H7 (cell line): Measurements from ENCODE around the gene ALDH1B1. TPM values are rescaled to one million over a fixed set of nuclear protein-coding genes. Genes with fewer than 3 reads are reported as not detected.
A peak's percentile ranks its signal among the peaks of the same experiment; 100 is the strongest.

Experiments used
- DNase-seq: peaks from one replicate; pipeline ENCODE4 v3.0.0; 2012
- H3K27me3 ChIP-seq: 2 replicates; pipeline ENCODE4 v1.6.0; 2011; ENCODE audit warnings: mild to moderate bottlenecking, low read length; ENCODE audit not compliant: control insufficient read depth, insufficient read depth
- H3K36me3 ChIP-seq: replicated peaks from 2 replicates; pipeline ENCODE4 v1.5.1; 2011; ENCODE audit warnings: low read length; ENCODE audit not compliant: control insufficient read depth, insufficient read depth
- H3K4me3 ChIP-seq: 2 replicates; pipeline ENCODE4 v1.5.1; 2011; ENCODE audit warnings: low read depth, mild to moderate bottlenecking, control low read depth, low read length, moderate library complexity; ENCODE audit not compliant: insufficient read depth
- total RNA-seq: library from RNA; depleted of rRNA; stranded (reverse); fragments of >200 nt; shearing (Covaris generic); gene quantifications from 2 replicates; pipeline ENCODE4 v1.2.3, GENCODE V29; 2014

Gene ALDH1B1
- total RNA-seq, 1 experiment from 2014 or later, result 37.3 TPM

GRCh38 chr9:38423973-38424843, 31.7 kb downstream of the ALDH1B1 start, which contains the start of gene IGFBPL1:
Gene IGFBPL1 (minus strand): TSS chr9:38424454. CDS start chr9:38424424, 30 bp downstream.
- peak; percentile 95 for DNase-seq
- Histone ChIP-seq H3K36me3 (no peaks in the 10 kb centered on the region), H3K27me3 (peaks cover 33% of the 10 kb centered on the region), H3K4me3 (peak within 1 kb of the TSS; percentile 51)

- peaks cover 33% of the 10 kb centered on the region for H3K27me3 ChIP-seq
- DNase-seq, result no peak
Observed at GRCh38 chr9:38424918-38425317, 32.4 kb downstream of the ALDH1B1 start.

GRCh38 chr9:38428062-38428461, 35.6 kb downstream of the ALDH1B1 start:
- Histone ChIP-seq H3K36me3 (no peaks in the 10 kb centered on the region), H3K4me3 (no peak overlapping the region), H3K27me3 (peaks cover 31% of the 10 kb centered on the region)
- DNase-seq, result no peak

More at GRCh38 chr9:38424918-38425317, 32.4 kb downstream of the ALDH1B1 start:
- Histone ChIP-seq H3K4me3 (no peak overlapping the region), H3K36me3 (no peaks in the 10 kb centered on the region)

GRCh38 chr9:38431116-38431515, 38.6 kb downstream of the ALDH1B1 start:
- no peak for DNase-seq
- no peak overlapping the region for H3K4me3 ChIP-seq
- peaks cover 6% of the 10 kb centered on the region; the same call in 1 of the 2 replicates for H3K27me3 ChIP-seq
- no peaks in the 10 kb centered on the region for H3K36me3 ChIP-seq

- no peaks in the 10 kb centered on the region for H3K27me3 ChIP-seq
- H3K36me3 ChIP-seq, result no peaks in the 10 kb centered on the region
- DNase-seq, result no peak
- no peak overlapping the region for H3K4me3 ChIP-seq
Observed at GRCh38 chr9:38432922-38433510, 40.5 kb downstream of the ALDH1B1 start.

GRCh38 chr9:38434365-38434764, 41.9 kb downstream of the ALDH1B1 start:
- Histone ChIP-seq H3K36me3 (no peaks in the 10 kb centered on the region), H3K27me3 (no peaks in the 10 kb centered on the region), H3K4me3 (no peak overlapping the region)
- no peak for DNase-seq

- Histone ChIP-seq H3K27me3 (no peaks in the 10 kb centered on the region), H3K4me3 (no peak overlapping the region)
Observed at GRCh38 chr9:38434853-38435252, 42.4 kb downstream of the ALDH1B1 start.

GRCh38 chr9:38435521-38435920, 43.0 kb downstream of the ALDH1B1 start:
- H3K4me3 ChIP-seq, result no peak overlapping the region
- no peaks in the 10 kb centered on the region for H3K27me3 ChIP-seq
- no peak for DNase-seq
- no peaks in the 10 kb centered on the region for H3K36me3 ChIP-seq

More at GRCh38 chr9:38434853-38435252, 42.4 kb downstream of the ALDH1B1 start:
- H3K36me3 ChIP-seq, result no peaks in the 10 kb centered on the region
- no peak for DNase-seq

GRCh38 chr9:38436708-38437107, 44.2 kb downstream of the ALDH1B1 start:
- no peak for DNase-seq
- no peak overlapping the region for H3K4me3 ChIP-seq
- no peaks in the 10 kb centered on the region for H3K27me3 ChIP-seq
- H3K36me3 ChIP-seq, result no peaks in the 10 kb centered on the region

GRCh38 chr9:38437193-38437823, 44.8 kb downstream of the ALDH1B1 start:
- DNase-seq, result no peak
- H3K4me3 ChIP-seq, result no peak overlapping the region
- no peaks in the 10 kb centered on the region for H3K36me3 ChIP-seq
- H3K27me3 ChIP-seq, result no peaks in the 10 kb centered on the region

- no peaks in the 10 kb centered on the region for H3K27me3 ChIP-seq
- H3K4me3 ChIP-seq, result no peak overlapping the region
- no peak for DNase-seq
- H3K36me3 ChIP-seq, result no peaks in the 10 kb centered on the region
Observed at GRCh38 chr9:38439291-38439915, 46.9 kb downstream of the ALDH1B1 start.

GRCh38 chr9:38439916-38440301, 47.4 kb downstream of the ALDH1B1 start:
- H3K27me3 ChIP-seq, result no peaks in the 10 kb centered on the region
- DNase-seq, result no peak
- no peak overlapping the region for H3K4me3 ChIP-seq
- H3K36me3 ChIP-seq, result no peaks in the 10 kb centered on the region

- no peaks in the 10 kb centered on the region for H3K36me3 ChIP-seq
- no peak overlapping the region for H3K4me3 ChIP-seq
- H3K27me3 ChIP-seq, result no peaks in the 10 kb centered on the region
- no peak for DNase-seq
Observed at GRCh38 chr9:38440516-38440915, 48.0 kb downstream of the ALDH1B1 start.

- Histone ChIP-seq H3K4me3 (no peak overlapping the region), H3K36me3 (no peaks in the 10 kb centered on the region), H3K27me3 (no peaks in the 10 kb centered on the region)
- DNase-seq, result no peak
Observed at GRCh38 chr9:38441347-38442085, 49.0 kb downstream of the ALDH1B1 start.
